MM.1S (cell line): ENCODE results near the gene KRTAP4-8.

Experiments
- CTCF ChIP-seq: fragments of 300-600 bp; sonication (generic); IDR thresholded peaks from 2 replicates; pipeline ENCODE4 v1.5.1; 2016; ENCODE audit warnings: antibody characterized with exemption, low read length, mixed read lengths
- EZH2 ChIP-seq: fragments of 300-600 bp; sonication (generic); optimal IDR thresholded peaks from 2 replicates; pipeline ENCODE3; 2017; ENCODE audit warnings: low read depth, mild to moderate bottlenecking, antibody characterized with exemption, low read length, mixed read lengths

GRCh38 chr17:41071606-41072360 lies 26.2 kb downstream of the KRTAP4-8 start:
- TF ChIP-seq CTCF = no peak
- TF ChIP-seq EZH2 = no peak
